Endothelial cell (in vitro differentiated cells): ENCODE data around the gene GRK6. TPM values are rescaled to one million over a fixed set of nuclear protein-coding genes. Genes with fewer than 3 reads are reported as not detected.

Experiments used
- DNase-seq: peaks from one replicate; pipeline ENCODE4 v3.0.0; 2021; ENCODE audit warnings: low spot score
- H3K27ac Mint-ChIP-seq: one replicate; pipeline ENCODE4 v1.8.0; 2021; ENCODE audit warnings: mixed read lengths, inconsistent platforms; ENCODE audit not compliant: unreplicated experiment
- H3K27me3 Mint-ChIP-seq: one replicate; pipeline ENCODE4 v1.8.0; 2021; ENCODE audit warnings: mild to moderate bottlenecking, moderate library complexity, mixed read lengths, inconsistent platforms; ENCODE audit not compliant: unreplicated experiment
- H3K36me3 Mint-ChIP-seq: one replicate; pipeline ENCODE4 v1.8.0; 2021; ENCODE audit warnings: mild to moderate bottlenecking, low read depth, mixed read lengths, inconsistent platforms; ENCODE audit not compliant: unreplicated experiment
- H3K4me1 Mint-ChIP-seq: one replicate; pipeline ENCODE4 v1.8.0; 2021; ENCODE audit warnings: mild to moderate bottlenecking, mixed read lengths, inconsistent platforms; ENCODE audit not compliant: unreplicated experiment
- H3K4me3 Mint-ChIP-seq: one replicate; pipeline ENCODE4 v1.8.0; 2021; ENCODE audit warnings: mild to moderate bottlenecking, mixed read lengths, inconsistent platforms; ENCODE audit not compliant: unreplicated experiment
- H3K9me3 Mint-ChIP-seq: one replicate; pipeline ENCODE4 v1.8.0; 2021; ENCODE audit warnings: mixed read lengths, inconsistent platforms; ENCODE audit not compliant: unreplicated experiment
- CTCF ChIP-seq: fragments of 200-600 bp; sonication (generic); IDR thresholded peaks from one replicate; pipeline ENCODE4 v1.5.0; 2021; ENCODE audit warnings: antibody characterized with exemption; ENCODE audit not compliant: unreplicated experiment
- total RNA-seq: library from RNA; stranded (reverse); fragmentation: NEBNext Ultra II Directional; extraction: Animal tissue kit (Norgen Biotek cat#: 25700); gene quantifications from one replicate; pipeline ENCODE4 v1.2.1, GENCODE V29; 2021; ENCODE audit not compliant: unreplicated experiment

GRK6 gene
- total RNA-seq, 1 donor from 2014 or later = 33.1 TPM

- peaks cover 38% of the 10 kb centered on the region for H3K4me1 Mint-ChIP-seq
- H3K4me3 Mint-ChIP-seq = peak overlapping the region; percentile 89
- H3K9me3 Mint-ChIP-seq = no peaks in the 10 kb centered on the region
- H3K27ac Mint-ChIP-seq = peak overlapping the region; percentile 30
- H3K27me3 Mint-ChIP-seq = peaks cover 34% of the 10 kb centered on the region
- TF ChIP-seq CTCF = no peak
- DNase-seq = no peak
- peaks cover 33% of the 10 kb centered on the region for H3K36me3 Mint-ChIP-seq
These were observed 45.3 kb downstream of the GRK6 start for GRCh38 chr5:177471610-177472356.

- H3K27me3 Mint-ChIP-seq = peaks cover 32% of the 10 kb centered on the region
- no peak overlapping the region for H3K27ac Mint-ChIP-seq
- peaks cover 25% of the 10 kb centered on the region for H3K36me3 Mint-ChIP-seq
- peak; percentile 66 for DNase-seq
- H3K9me3 Mint-ChIP-seq = no peaks in the 10 kb centered on the region
- H3K4me3 Mint-ChIP-seq = peak overlapping the region; percentile 90
- H3K4me1 Mint-ChIP-seq = peaks cover 38% of the 10 kb centered on the region
- no peak for TF ChIP-seq CTCF
These were observed 46.3 kb downstream of the GRK6 start for GRCh38 chr5:177472460-177473442.

GRCh38 chr5:177473443-177474001 is 47.0 kb downstream of the GRK6 start, which contains the start of gene DBN1:
Gene DBN1 (minus strand): TSS chr5:177473634. CDS start chr5:177473521, 113 bp downstream.
- peak within 1 kb of the TSS; percentile 84 for H3K27ac Mint-ChIP-seq
- H3K4me3 Mint-ChIP-seq = peak within 1 kb of the TSS; percentile 92
- DNase-seq = peak; percentile 62
- TF ChIP-seq CTCF = no peak
- H3K27me3 Mint-ChIP-seq = peaks cover 29% of the 10 kb centered on the region
- peaks cover 20% of the 10 kb centered on the region for H3K36me3 Mint-ChIP-seq
- peaks cover 38% of the 10 kb centered on the region for H3K4me1 Mint-ChIP-seq
- no peaks in the 10 kb centered on the region for H3K9me3 Mint-ChIP-seq

- Mint-ChIP-seq H3K36me3 (peaks cover 18% of the 10 kb centered on the region), H3K9me3 (no peaks in the 10 kb centered on the region), H3K27me3 (peaks cover 30% of the 10 kb centered on the region), H3K4me1 (peaks cover 40% of the 10 kb centered on the region), H3K4me3 (peak overlapping the region; percentile 92), H3K27ac (peak overlapping the region; percentile 84)
- TF ChIP-seq CTCF = no peak
- DNase-seq = no peak
These were observed 47.6 kb downstream of the GRK6 start for GRCh38 chr5:177474002-177474476.
